HG02840 (cell line): Measurements from ENCODE around the gene RHOH.

ENCODE experiments used
- ATAC-seq: cut with Tn5 transposase; IDR thresholded peaks from one replicate; pipeline ENCODE4 v1.9.1; 2021; ENCODE audit warnings: mild to moderate bottlenecking, moderate library complexity, moderate number of reproducible peaks; ENCODE audit not compliant: unreplicated experiment, low FRiP score

The RHOH gene

GRCh38 chr4:40186665-40187014 lies 10.2 kb upstream of the RHOH start:
- no peak for ATAC-seq

- ATAC-seq: no peak
Observed at GRCh38 chr4:40187386-40187906, 9.4 kb upstream of the RHOH start.

- ATAC-seq: no peak
Observed at GRCh38 chr4:40190019-40190418, 6.8 kb upstream of the RHOH start.

- ATAC-seq: no peak
Observed at GRCh38 chr4:40190465-40190864, 6.4 kb upstream of the RHOH start.

- ATAC-seq: no peak
Observed at GRCh38 chr4:40190880-40191815, 5.7 kb upstream of the RHOH start.

- no peak for ATAC-seq
Observed at GRCh38 chr4:40192114-40193015, 4.5 kb upstream of the RHOH start.

GRCh38 chr4:40193016-40193571 lies 3.7 kb upstream of the RHOH start:
- ATAC-seq: no peak

- ATAC-seq: no peak
Observed at GRCh38 chr4:40193578-40193977, 3.3 kb upstream of the RHOH start.

GRCh38 chr4:40194602-40195161 lies 2.1 kb upstream of the RHOH start:
- no peak for ATAC-seq

GRCh38 chr4:40195182-40196177 lies 1.4 kb upstream of the RHOH start:
- ATAC-seq: no peak

- ATAC-seq: no peak
Observed at GRCh38 chr4:40196272-40196671, 559 bp upstream of the RHOH start.

GRCh38 chr4:40197879-40198689 lies 1.3 kb downstream of the RHOH start:
- no peak for ATAC-seq

GRCh38 chr4:40199179-40199670 lies 2.4 kb downstream of the RHOH start:
- no peak for ATAC-seq

- ATAC-seq: peak; percentile 41
Observed at GRCh38 chr4:40199999-40200874, 3.4 kb downstream of the RHOH start.

GRCh38 chr4:40200875-40201801 lies 4.3 kb downstream of the RHOH start:
- ATAC-seq: no peak

GRCh38 chr4:40201898-40202297 lies 5.1 kb downstream of the RHOH start:
- ATAC-seq: no peak
